Uterus (tissue), 2 donors: ENCODE results near the gene ZBTB8A.

ENCODE experiments used
- CTCF ChIP-seq, 4 experiments: fragments of 200-600 bp in 2 of 4; fragments of 450-650 bp in 2 of 4; sonication (generic) in 2 of 4; IDR thresholded peaks; one replicate each; pipeline ENCODE4 v1.5.1; 2016 to 2019; ENCODE audit warnings: antibody characterized with exemption in 4 of 4, mild to moderate bottlenecking in 2 of 4, moderate library complexity in 1 of 4
- POLR2A ChIP-seq, 2 donors: fragments of 450-650 bp; IDR thresholded peaks; one replicate each; pipeline ENCODE4 v1.6.1; 2016; ENCODE audit warnings: antibody characterized with exemption in 2 of 2, mild to moderate bottlenecking in 1 of 2, moderate library complexity in 1 of 2

- TF ChIP-seq CTCF (IDR thresholded peaks at IDR 0.05) (no peak), POLR2A (IDR thresholded peaks at IDR 0.05) (no peak)
Measured at GRCh38 chr1:32592943-32593342, 53.7 kb downstream of the ZBTB8A start.
